Ectodermal cell (in vitro differentiated cells): ENCODE results near the gene C12orf42.

Experiments
- H3K27ac ChIP-seq: 2 replicates; pipeline ENCODE4 v1.7.0; 2013; ENCODE audit warnings: mild to moderate bottlenecking, low read depth, low read length; ENCODE audit not compliant: insufficient read depth, poor library complexity, severe bottlenecking
- H3K27me3 ChIP-seq: 2 replicates; pipeline ENCODE4 v1.7.0; 2013; ENCODE audit warnings: mild to moderate bottlenecking, low read length; ENCODE audit not compliant: insufficient read depth, control insufficient read depth, poor library complexity, severe bottlenecking
- H3K36me3 ChIP-seq: one replicate; pipeline ENCODE4 v1.7.0; 2013; ENCODE audit warnings: low read length; ENCODE audit not compliant: control insufficient read depth, insufficient read depth
- H3K4me1 ChIP-seq: one replicate; pipeline ENCODE4 v1.7.0; 2013; ENCODE audit warnings: low read length; ENCODE audit not compliant: control insufficient read depth, insufficient read depth
- H3K4me3 ChIP-seq: 2 replicates; pipeline ENCODE4 v1.7.0; 2013; ENCODE audit warnings: low read depth, low read length, control low read depth; ENCODE audit not compliant: insufficient read depth
- H3K9me3 ChIP-seq: 2 replicates; pipeline ENCODE4 v1.7.0; 2013; ENCODE audit warnings: mild to moderate bottlenecking, low read length, moderate library complexity; ENCODE audit not compliant: control insufficient read depth
- WGBS, 2 experiments: methylation state at CpG; one replicate each; pipeline ENCODE4 v1.1.7; 2013; ENCODE audit warnings: missing lambda C conversion rate in 2 of 2; 5-methylcytosine and 5-hydroxymethylcytosine counted together

The C12orf42 gene

GRCh38 chr12:103282124-103282523 lies 213.6 kb downstream of the C12orf42 start:
- no peaks in the 10 kb centered on the region for H3K4me1 ChIP-seq
- H3K27me3 ChIP-seq: no peaks in the 10 kb centered on the region
- no peak overlapping the region for H3K27ac ChIP-seq
- H3K4me3 ChIP-seq: no peak overlapping the region
- no peaks in the 10 kb centered on the region for H3K9me3 ChIP-seq
- no peaks in the 10 kb centered on the region for H3K36me3 ChIP-seq
- WGBS, 2 experiments: 100% methylated on average over 1 to 2 of the region's 2 CpGs

- no peaks in the 10 kb centered on the region for H3K27me3 ChIP-seq
- H3K9me3 ChIP-seq: no peaks in the 10 kb centered on the region
- 87 to 95% methylated on average over 2 of the region's 2 CpGs for WGBS, 2 experiments
- no peaks in the 10 kb centered on the region for H3K4me1 ChIP-seq
- no peak overlapping the region for H3K27ac ChIP-seq
- no peak overlapping the region for H3K4me3 ChIP-seq
- H3K36me3 ChIP-seq: no peaks in the 10 kb centered on the region
These were observed 216.3 kb downstream of the C12orf42 start for GRCh38 chr12:103279444-103279843.

GRCh38 chr12:103278329-103278728 lies 217.4 kb downstream of the C12orf42 start:
- Histone ChIP-seq H3K27me3 (no peaks in the 10 kb centered on the region), H3K9me3 (no peaks in the 10 kb centered on the region), H3K36me3 (no peaks in the 10 kb centered on the region), H3K4me1 (no peaks in the 10 kb centered on the region), H3K4me3 (no peak overlapping the region), H3K27ac (no peak overlapping the region)
- 92 to 95% methylated on average over 3 of the region's 3 CpGs for WGBS, 2 experiments

GRCh38 chr12:103273645-103274044 lies 222.1 kb downstream of the C12orf42 start:
- H3K27ac ChIP-seq: no peak overlapping the region
- H3K27me3 ChIP-seq: no peaks in the 10 kb centered on the region
- H3K4me1 ChIP-seq: no peaks in the 10 kb centered on the region
- no peaks in the 10 kb centered on the region for H3K9me3 ChIP-seq
- no peak overlapping the region for H3K4me3 ChIP-seq
- WGBS, 2 experiments: 79 to 85% methylated on average over 3 of the region's 3 CpGs
- H3K36me3 ChIP-seq: no peaks in the 10 kb centered on the region

GRCh38 chr12:103272949-103273348 lies 222.8 kb downstream of the C12orf42 start:
- no peak overlapping the region for H3K27ac ChIP-seq
- H3K9me3 ChIP-seq: no peaks in the 10 kb centered on the region
- WGBS, 2 experiments: 91 to 97% methylated on average over 1 of the region's 1 CpG
- no peaks in the 10 kb centered on the region for H3K27me3 ChIP-seq
- H3K4me1 ChIP-seq: no peaks in the 10 kb centered on the region
- no peak overlapping the region for H3K4me3 ChIP-seq
- no peaks in the 10 kb centered on the region for H3K36me3 ChIP-seq

- H3K36me3 ChIP-seq: no peaks in the 10 kb centered on the region
- H3K4me1 ChIP-seq: no peaks in the 10 kb centered on the region
- H3K9me3 ChIP-seq: no peaks in the 10 kb centered on the region
- H3K4me3 ChIP-seq: no peak overlapping the region
- no peaks in the 10 kb centered on the region for H3K27me3 ChIP-seq
- H3K27ac ChIP-seq: no peak overlapping the region
These were observed 225.8 kb downstream of the C12orf42 start for GRCh38 chr12:103269946-103270345.

GRCh38 chr12:103268831-103269514 lies 226.8 kb downstream of the C12orf42 start:
- Histone ChIP-seq H3K4me3 (no peak overlapping the region), H3K36me3 (no peaks in the 10 kb centered on the region), H3K27ac (no peak overlapping the region), H3K9me3 (no peaks in the 10 kb centered on the region), H3K27me3 (no peaks in the 10 kb centered on the region), H3K4me1 (no peaks in the 10 kb centered on the region)
- 89 to 95% methylated on average over 5 of the region's 5 CpGs for WGBS, 2 experiments

GRCh38 chr12:103257763-103258162 lies 238.0 kb downstream of the C12orf42 start:
- Histone ChIP-seq H3K4me3 (no peak overlapping the region), H3K4me1 (no peaks in the 10 kb centered on the region), H3K27me3 (no peaks in the 10 kb centered on the region), H3K36me3 (no peaks in the 10 kb centered on the region), H3K9me3 (no peaks in the 10 kb centered on the region), H3K27ac (no peak overlapping the region)
- WGBS, 2 experiments: no CpG with 5 or more reads among the region's 2 CpGs
